GM19239 (cell line): Measurements from ENCODE around the gene CEP350.

ENCODE experiments used
- DNase-seq: peaks from one replicate; pipeline ENCODE4 v3.0.0; 2011; ENCODE audit warnings: low spot score; ENCODE audit not compliant: insufficient read length
- FAIRE-seq: peaks from 2 replicates; lab custom pipeline; 2011; peaks lifted over from hg19 to GRCh38; lab: Jason Lieb, UNC

The CEP350 gene

GRCh38 chr1:180144659-180145357 is 190.2 kb downstream of the CEP350 start:
- no peak for FAIRE-seq
- DNase-seq: no peak

GRCh38 chr1:180145446-180145845 is 190.8 kb downstream of the CEP350 start:
- no peak for DNase-seq
- FAIRE-seq: no peak

GRCh38 chr1:180150982-180151381 is 196.4 kb downstream of the CEP350 start:
- no peak for FAIRE-seq

GRCh38 chr1:180151508-180151907 is 196.9 kb downstream of the CEP350 start:
- DNase-seq: no peak
- FAIRE-seq: no peak

More at GRCh38 chr1:180150982-180151381, 196.4 kb downstream of the CEP350 start:
- no peak for DNase-seq

GRCh38 chr1:180152588-180152987 is 198.0 kb downstream of the CEP350 start:
- FAIRE-seq: no peak

GRCh38 chr1:180153032-180153431 is 198.4 kb downstream of the CEP350 start:
- DNase-seq (no peak), FAIRE-seq (no peak)

More at GRCh38 chr1:180152588-180152987, 198.0 kb downstream of the CEP350 start:
- no peak for DNase-seq

GRCh38 chr1:180154003-180154324 is 199.4 kb downstream of the CEP350 start:
- no peak for FAIRE-seq

GRCh38 chr1:180154325-180155181 is 199.9 kb downstream of the CEP350 start, which contains the start of gene QSOX1:
TSS of gene QSOX1 (plus strand) at chr1:180154869. CDS start at chr1:180154908, 39 bp downstream.
- DNase-seq (peak; percentile 98), FAIRE-seq (no peak)

More at GRCh38 chr1:180154003-180154324, 199.4 kb downstream of the CEP350 start:
- no peak for DNase-seq

GRCh38 chr1:180155182-180155682 is 200.6 kb downstream of the CEP350 start:
- FAIRE-seq (no peak), DNase-seq (no peak)

- FAIRE-seq: no peak
- DNase-seq: no peak
Measured at GRCh38 chr1:180156201-180156600, 201.6 kb downstream of the CEP350 start.

- DNase-seq: no peak
- no peak for FAIRE-seq
Measured at GRCh38 chr1:180156631-180157091, 202.1 kb downstream of the CEP350 start.

- FAIRE-seq: no peak
- no peak for DNase-seq
Measured at GRCh38 chr1:180157108-180157507, 202.5 kb downstream of the CEP350 start.

- no peak for FAIRE-seq
- DNase-seq: no peak
Measured at GRCh38 chr1:180157576-180158057, 203.0 kb downstream of the CEP350 start.

GRCh38 chr1:180158149-180159147 is 203.8 kb downstream of the CEP350 start:
- DNase-seq (no peak), FAIRE-seq (no peak)

GRCh38 chr1:180160357-180160756 is 205.7 kb downstream of the CEP350 start:
- FAIRE-seq (peak; percentile 4), DNase-seq (no peak)

- DNase-seq: no peak
Measured at GRCh38 chr1:180163041-180163440, 208.4 kb downstream of the CEP350 start.

More at GRCh38 chr1:180163041-180163440, 208.4 kb downstream of the CEP350 start:
- FAIRE-seq: no peak
